SK-N-SH (cell line): ENCODE data around the gene IFNAR1. TPM values are rescaled to one million over a fixed set of nuclear protein-coding genes. Genes with fewer than 3 reads are reported as not detected.
A peak's percentile ranks its signal among the peaks of the same experiment; 100 is the strongest.

Experiments used
- CTCF ChIA-PET: fragments of 300-600, 350-600 bp; formaldehyde crosslinking; extraction: SDS; loops from one replicate; lab custom pipeline; 2021; lab: Yijun Ruan, JAX
- POLR2A ChIA-PET: fragments of 350-600 bp; sonication (Branson Sonifier 250); formaldehyde crosslinking; extraction: SDS; loops from one replicate; lab custom pipeline; 2020; ENCODE audit warnings: antibody characterized with exemption, inconsistent platforms; lab: Yijun Ruan, JAX
- DNase-seq: peaks from one replicate; pipeline ENCODE4 v3.0.0; 2012
- H2AFZ ChIP-seq: fragments of 200-600 bp; sonication (generic); 2 replicates; pipeline ENCODE4 v1.8.1; 2016; ENCODE audit warnings: antibody characterized with exemption, mild to moderate bottlenecking, low read depth
- H3F3A ChIP-seq: fragments of 200-600 bp; sonication (generic); replicated peaks from 2 replicates; pipeline ENCODE3; 2016; ENCODE audit warnings: antibody characterized with exemption, mild to moderate bottlenecking; ENCODE audit not compliant: insufficient read depth
- H3K27ac ChIP-seq, 2 experiments: fragments of 200-500 bp in 1 of 2; fragments of 200-600 bp in 1 of 2; sonication (Bioruptor generic) in 1 of 2; sonication (generic), shearing (Covaris generic) in 1 of 2; 2 replicates each; pipeline versions ENCODE4 v1.5.1 to v1.6.1; 2014 to 2016; ENCODE audit warnings: low read depth in 2 of 2, inconsistent platforms in 1 of 2, low read length in 1 of 2, mild to moderate bottlenecking in 1 of 2, mixed read lengths in 1 of 2
- H3K27me3 ChIP-seq: fragments of 200-600 bp; sonication (generic), shearing (Covaris generic); 2 replicates; pipeline ENCODE4 v1.6.1; 2016; ENCODE audit warnings: mixed run types; ENCODE audit not compliant: insufficient read depth
- H3K36me3 ChIP-seq, 2 experiments: fragments of 200-500 bp in 1 of 2; fragments of 200-600 bp in 1 of 2; sonication (Bioruptor generic) in 1 of 2; sonication (generic) in 1 of 2; replicated peaks in 1 of 2; 2 replicates each; pipeline versions ENCODE3 to v1.5.1; 2014 to 2016; ENCODE audit warnings: low read length in 1 of 2, mild to moderate bottlenecking in 1 of 2; ENCODE audit not compliant: insufficient read depth in 2 of 2, control insufficient read depth in 1 of 2
- H3K4me1 ChIP-seq, 2 experiments: fragments of 200-500 bp in 1 of 2; fragments of 200-600 bp in 1 of 2; sonication (Bioruptor generic) in 1 of 2; sonication (generic), shearing (Covaris generic) in 1 of 2; 2 replicates each; pipeline versions ENCODE4 v1.5.1 to v1.6.1; 2014 to 2016; ENCODE audit warnings: low read depth in 1 of 2, low read length in 1 of 2, mixed run types in 1 of 2; ENCODE audit not compliant: insufficient read depth in 2 of 2, control insufficient read depth in 1 of 2
- H3K4me2 ChIP-seq: fragments of 200-600 bp; sonication (generic), shearing (Covaris generic); 2 replicates; pipeline ENCODE4 v1.6.1; 2017; ENCODE audit warnings: mixed run types
- H3K4me3 ChIP-seq, 2 experiments: fragments of 200-500 bp in 1 of 2; fragments of 200-600 bp in 1 of 2; sonication (Bioruptor generic) in 1 of 2; sonication (generic), shearing (Covaris generic) in 1 of 2; 2 replicates each; pipeline versions ENCODE4 v1.5.1 to v1.8.1; 2014 to 2016; ENCODE audit warnings: low read depth in 2 of 2, inconsistent platforms in 1 of 2, low read length in 1 of 2, mild to moderate bottlenecking in 1 of 2, mixed read lengths in 1 of 2, moderate library complexity in 1 of 2
- H3K79me2 ChIP-seq: fragments of 200-600 bp; sonication (generic); 2 replicates; pipeline ENCODE4 v1.8.1; 2017; ENCODE audit warnings: mild to moderate bottlenecking; ENCODE audit not compliant: insufficient read depth
- H3K9ac ChIP-seq: fragments of 200-600 bp; sonication (generic); 2 replicates; pipeline ENCODE4 v1.6.1; 2017; ENCODE audit warnings: mixed run types
- H3K9me2 ChIP-seq: fragments of 200-600 bp; sonication (generic); 2 replicates; pipeline ENCODE4 v1.6.1; 2017; ENCODE audit warnings: mixed run types
- H3K9me3 ChIP-seq: fragments of 200-600 bp; sonication (generic); 2 replicates; pipeline ENCODE4 v1.6.1; 2017; ENCODE audit warnings: mixed run types, mild to moderate bottlenecking, moderate library complexity
- H4K20me1 ChIP-seq: fragments of 200-600 bp; sonication (generic); 2 replicates; pipeline ENCODE4 v1.6.1; 2017; ENCODE audit warnings: mild to moderate bottlenecking, mixed run types; ENCODE audit not compliant: insufficient read depth
- CTCF ChIP-seq: fragments of 200-600 bp; sonication (generic); IDR thresholded peaks from 2 replicates; pipeline ENCODE4 v1.6.1; 2017; ENCODE audit warnings: antibody characterized with exemption, mild to moderate bottlenecking, moderate library complexity
- ELF1 ChIP-seq: IDR thresholded peaks from 2 replicates; pipeline ENCODE4 v1.4.0; 2012
- FOXM1 ChIP-seq: IDR thresholded peaks from 2 replicates; pipeline ENCODE4 v1.4.0; 2012; ENCODE audit warnings: low read depth, mild to moderate bottlenecking
- MAX ChIP-seq: IDR thresholded peaks from 2 replicates; pipeline ENCODE4 v1.4.0; 2012; ENCODE audit warnings: low read depth
- MXI1 ChIP-seq: IDR thresholded peaks from 2 replicates; pipeline ENCODE4 v1.6.1; 2012; ENCODE audit warnings: mild to moderate bottlenecking, low read depth, low read length, improper control_type of control experiment
- RCOR1 ChIP-seq: fragments of 150-350 bp; IDR thresholded peaks from 2 replicates; pipeline ENCODE4 v1.6.1; 2017; ENCODE audit warnings: antibody characterized with exemption, low read length
- RFX5 ChIP-seq: IDR thresholded peaks from 2 replicates; pipeline ENCODE4 v1.6.1; 2012; ENCODE audit warnings: mild to moderate bottlenecking, improper control_type of control experiment, low read length
- TEAD4 ChIP-seq: IDR thresholded peaks from 2 replicates; pipeline ENCODE4 v1.4.0; 2012; ENCODE audit warnings: mild to moderate bottlenecking, borderline replicate concordance; ENCODE audit not compliant: insufficient read depth
- USF1 ChIP-seq: IDR thresholded peaks from 2 replicates; pipeline ENCODE4 v1.4.0; 2012; ENCODE audit warnings: low read depth, borderline replicate concordance
- YY1 ChIP-seq: IDR thresholded peaks from 2 replicates; pipeline ENCODE4 v1.4.0; 2012; ENCODE audit warnings: low read depth, mild to moderate bottlenecking
- WGBS: methylation state at CpG from one replicate; pipeline ENCODE4 v1.1.6; 2017; ENCODE audit warnings: low lambda C conversion rate; 5-methylcytosine and 5-hydroxymethylcytosine counted together
- polyA plus RNA-seq, 3 experiments: library from polyadenylated mRNA; depleted of rRNA; stranded (reverse); fragments of >200 nt; gene quantifications; 2 replicates each; pipeline ENCODE4 v1.2.3, GENCODE V29; 2012

The IFNAR1 gene
- polyA plus RNA-seq, 1 of the 3 experiments (the other 2 are of a cell fraction) = 12.2 TPM

GRCh38 chr21:33325222-33326067, 675 bp downstream of the IFNAR1 start:
- Histone ChIP-seq H3K4me2 (peak overlapping the region; percentile 89), H3K9ac (peak overlapping the region; percentile 92), H3K36me3 (no peaks in the 10 kb centered on the region), H4K20me1 (no peaks in the 10 kb centered on the region), H3K27ac (peak overlapping the region; percentile 85 to 87), H3K4me3 (peak overlapping the region; percentile 68 to 97), H3K27me3 (no peaks in the 10 kb centered on the region), H3K9me2 (no peaks in the 10 kb centered on the region), H3F3A (no peaks in the 10 kb centered on the region), H2AFZ (peak overlapping the region; percentile 94), H3K9me3 (no peaks in the 10 kb centered on the region), H3K4me1 (peaks cover 3 to 12% of the 10 kb centered on the region in 2 experiments; a peak in 1 of 4 replicates), H3K79me2 (peaks cover 51% of the 10 kb centered on the region)
- TF ChIP-seq RCOR1 = no peak
- 0 out of 2 replicates have a peak, but pooled peaks have one; percentile 2 for TF ChIP-seq CTCF
- peak; percentile 38; the same call in 1 of the 2 replicates for TF ChIP-seq ELF1
- peak; percentile 38; the same call in 1 of the 2 replicates for TF ChIP-seq MAX
- TF ChIP-seq YY1 = peak; percentile 70
- TF ChIP-seq USF1 = no peak
- peak; percentile 88 for TF ChIP-seq MXI1
- peak; percentile 60; the same call in 1 of the 2 replicates for TF ChIP-seq FOXM1
- TF ChIP-seq TEAD4 = 0 out of 2 replicates have a peak, but pooled peaks have one; percentile 31
- ChIA-PET POLR2A (interaction anchor here (0.7 to 1.6 kb wide), 7 partner anchors 16 to 155 kb away, joined by 3 to 13 read pairs (median 3); partner anchors contain the start of genes IL10RB and TMEM50B), CTCF (interaction anchor here (0.6 to 1.7 kb wide), 8 partner anchors 14 to 932 kb away, joined by 3 to 14 read pairs (median 3); partner anchors contain the start of gene TMEM50B)
- WGBS = 2% methylated on average over 15 of the region's 28 CpGs
- peak; percentile 51 for DNase-seq

- Histone ChIP-seq H3K4me3 (no peak overlapping the region), H3K27me3 (no peaks in the 10 kb centered on the region), H3K9ac (no peak overlapping the region), H3K27ac (no peak overlapping the region), H3K36me3 (peaks cover 0 to 2% of the 10 kb centered on the region in 2 experiments), H3K4me1 (peaks cover 3 to 12% of the 10 kb centered on the region in 2 experiments; a peak in 1 of 4 replicates), H3K4me2 (peak overlapping the region; percentile 21; the same call in 1 of the 2 replicates), H3K9me3 (peaks cover 1% of the 10 kb centered on the region; the same call in 1 of the 2 replicates), H3K9me2 (no peaks in the 10 kb centered on the region), H4K20me1 (no peaks in the 10 kb centered on the region), H2AFZ (no peak overlapping the region), H3F3A (peaks cover 3% of the 10 kb centered on the region), H3K79me2 (peaks cover 61% of the 10 kb centered on the region)
- no peak for DNase-seq
- CTCF ChIA-PET = interaction anchor here (1.0 to 2.1 kb wide), 2 partner anchors 12 to 34 kb away, joined by 5 to 9 read pairs; no protein-coding TSS in a partner anchor
- TF ChIP-seq RFX5 = no peak
- WGBS = 95% methylated on average over 3 of the region's 3 CpGs
- POLR2A ChIA-PET = no interaction called here
These were observed 2.6 kb downstream of the IFNAR1 start for GRCh38 chr21:33327326-33327725.
